GM19193 (cell line): Measurements from ENCODE around the gene COPS3.

Source experiments
- POLR2A ChIP-seq: IDR thresholded peaks from 4 replicates; pipeline ENCODE4 v1.6.1; 2011; ENCODE audit not compliant: insufficient read depth, insufficient read length; ENCODE audit errors: extremely low read depth

The COPS3 gene

GRCh38 chr17:17201271-17201670 is 79.8 kb downstream of the COPS3 start:
- TF ChIP-seq POLR2A = no peak

- TF ChIP-seq POLR2A = no peak
These were observed 80.2 kb downstream of the COPS3 start for GRCh38 chr17:17200831-17201230.

DNA sequence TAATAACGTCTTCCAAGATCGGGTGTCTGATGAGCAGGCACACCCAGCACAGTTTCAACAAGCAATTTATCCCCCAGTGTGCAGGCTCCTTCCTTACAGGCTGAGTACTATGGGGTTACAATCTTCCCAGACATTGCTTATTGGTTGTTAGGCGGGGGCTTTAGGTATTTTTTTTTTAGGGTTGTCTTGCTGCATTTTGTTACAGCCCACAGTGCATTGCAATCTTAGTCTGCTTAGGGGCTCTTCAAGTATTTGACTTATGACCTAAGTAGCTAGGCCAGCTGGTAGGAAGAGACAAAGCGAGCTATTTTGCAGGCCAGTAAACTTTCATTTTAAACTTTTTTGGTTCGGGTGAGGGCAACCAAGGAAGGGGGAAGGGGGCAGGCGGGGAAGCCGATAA is 80.7 kb downstream of the COPS3 start:
- no peak for TF ChIP-seq POLR2A

DNA sequence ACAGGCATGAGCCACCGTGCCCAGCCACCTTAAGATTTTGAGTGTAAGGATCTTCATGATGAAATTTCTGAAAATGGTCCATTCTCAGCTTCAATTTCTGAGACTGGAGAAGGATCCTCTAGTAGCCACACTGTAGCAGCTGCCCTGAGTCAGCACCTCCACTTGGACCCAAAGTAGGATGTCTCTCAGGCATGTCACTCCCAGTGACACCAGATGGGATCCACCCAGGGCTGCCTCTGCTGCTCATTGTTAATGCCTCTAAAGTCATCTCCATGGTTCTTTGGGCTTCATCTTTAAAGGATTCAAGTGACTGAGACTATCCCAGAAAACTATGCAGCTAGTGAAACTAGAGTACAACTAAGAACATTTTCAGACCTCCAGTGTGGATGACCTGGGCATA is 82.8 kb downstream of the COPS3 start:
- no peak for TF ChIP-seq POLR2A

GRCh38 chr17:17196776-17197175 is 84.3 kb downstream of the COPS3 start:
- TF ChIP-seq POLR2A = no peak
